Stimulated activated CD4-positive, alpha-beta T cell treated with anti-CD3 and anti-CD28 coated beads, Interleukin-15, amount 100 ng/mL, for 1 hour (primary cell): ENCODE data around the gene LZTS2.

Experiments
- DNase-seq, 2 donors: peaks; one replicate each; pipeline ENCODE4 v3.0.0-alpha.2; 2020; ENCODE audit warnings: low read depth in 1 of 2, low spot score in 1 of 2

LZTS2 gene

DNA sequence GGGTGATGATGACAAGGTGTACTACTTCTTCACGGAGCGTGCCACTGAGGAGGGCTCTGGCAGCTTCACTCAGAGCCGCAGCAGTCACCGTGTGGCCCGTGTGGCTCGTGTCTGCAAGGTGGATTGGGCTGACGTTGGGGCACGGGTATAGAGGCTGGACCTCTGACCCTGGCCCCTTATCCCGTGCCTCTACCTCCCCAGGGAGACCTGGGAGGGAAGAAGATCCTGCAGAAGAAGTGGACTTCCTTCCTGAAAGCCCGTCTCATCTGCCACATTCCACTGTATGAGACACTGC, 20.8 kb upstream of the LZTS2 start:
- DNase-seq, result no peak

DNA sequence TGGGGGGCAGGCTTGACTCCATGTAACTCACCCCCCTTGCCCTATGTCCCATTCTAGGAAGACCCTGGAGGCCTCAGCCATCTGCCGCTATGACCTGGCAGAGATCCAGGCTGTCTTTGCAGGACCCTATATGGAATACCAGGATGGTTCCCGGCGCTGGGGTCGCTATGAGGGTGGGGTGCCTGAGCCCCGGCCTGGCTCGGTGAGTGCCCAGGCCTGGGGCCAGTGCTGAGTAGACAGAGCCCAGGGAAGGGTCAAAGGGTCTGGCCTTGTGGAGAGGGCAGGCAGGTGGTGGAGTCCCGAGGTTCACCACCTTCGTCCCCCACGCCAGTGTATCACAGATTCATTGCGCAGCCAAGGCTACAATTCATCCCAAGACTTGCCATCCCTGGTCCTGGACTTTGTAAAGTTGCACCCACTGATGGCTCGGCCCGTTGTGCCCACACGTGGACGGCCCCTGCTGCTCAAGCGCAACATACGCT, 19.8 kb upstream of the LZTS2 start:
- DNase-seq, result no peak

DNA sequence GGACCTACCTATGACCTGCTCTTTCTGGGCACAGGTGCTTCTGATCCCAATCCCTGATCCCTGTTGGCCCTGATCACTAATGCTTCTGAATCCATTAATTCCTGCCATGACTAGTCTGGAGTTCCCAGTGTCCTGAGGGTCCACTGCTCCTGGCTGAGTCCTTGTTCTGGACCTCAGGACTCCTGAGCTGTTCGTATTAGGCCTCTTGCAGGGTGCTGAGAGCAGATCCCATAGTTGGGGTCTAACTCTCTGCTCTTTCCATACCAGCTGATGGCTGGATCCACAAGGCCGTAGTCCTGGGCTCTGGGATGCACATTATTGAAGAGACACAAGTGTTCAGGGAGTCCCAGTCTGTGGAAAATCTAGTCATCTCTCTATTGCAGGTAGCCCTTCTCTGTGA, 19.3 kb upstream of the LZTS2 start:
- DNase-seq, result no peak

DNA sequence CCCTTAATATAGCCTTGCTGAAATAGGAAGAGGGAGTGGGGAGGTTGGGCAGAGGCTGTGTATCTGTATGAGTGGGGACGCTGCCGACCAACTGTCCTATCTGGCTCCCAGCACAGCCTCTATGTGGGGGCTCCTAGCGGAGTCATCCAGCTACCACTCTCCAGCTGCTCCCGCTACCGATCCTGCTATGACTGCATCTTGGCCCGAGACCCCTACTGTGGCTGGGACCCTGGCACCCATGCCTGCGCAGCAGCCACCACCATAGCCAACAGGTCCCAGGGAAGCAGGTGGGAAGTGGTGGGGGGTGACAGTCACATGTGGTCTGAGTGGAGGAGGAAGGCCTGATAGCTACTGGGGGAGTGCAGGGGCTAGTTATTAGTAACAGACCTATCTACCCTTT, 18.9 kb upstream of the LZTS2 start:
- DNase-seq, result no peak

DNA sequence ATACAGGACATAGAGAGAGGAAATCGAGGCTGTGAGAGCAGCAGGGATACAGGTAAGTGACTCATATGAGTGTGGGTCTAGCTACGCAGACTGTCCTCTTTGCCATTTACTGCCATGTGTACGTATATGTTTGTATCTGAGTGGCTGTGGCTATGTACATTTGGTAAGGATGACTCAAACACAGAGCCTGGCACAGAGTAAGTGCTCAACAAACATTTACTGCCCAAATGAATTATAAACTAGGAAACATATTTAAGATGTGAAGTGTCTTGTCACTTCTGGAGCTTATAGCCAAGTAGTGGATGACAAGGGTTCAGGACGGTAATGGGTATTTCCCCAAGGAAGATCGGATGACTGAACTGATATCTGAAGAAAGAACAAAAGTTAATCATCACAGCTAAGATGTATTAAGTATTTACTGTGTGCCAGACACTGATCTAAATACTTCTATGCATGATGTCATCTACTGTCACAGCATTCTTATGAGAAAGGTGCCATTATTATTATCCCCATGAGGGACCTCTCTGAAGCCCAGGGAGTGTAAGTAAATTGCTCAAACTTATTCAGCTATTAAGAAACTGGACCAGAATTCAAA, 18.3 kb upstream of the LZTS2 start:
- DNase-seq, result no peak

DNA sequence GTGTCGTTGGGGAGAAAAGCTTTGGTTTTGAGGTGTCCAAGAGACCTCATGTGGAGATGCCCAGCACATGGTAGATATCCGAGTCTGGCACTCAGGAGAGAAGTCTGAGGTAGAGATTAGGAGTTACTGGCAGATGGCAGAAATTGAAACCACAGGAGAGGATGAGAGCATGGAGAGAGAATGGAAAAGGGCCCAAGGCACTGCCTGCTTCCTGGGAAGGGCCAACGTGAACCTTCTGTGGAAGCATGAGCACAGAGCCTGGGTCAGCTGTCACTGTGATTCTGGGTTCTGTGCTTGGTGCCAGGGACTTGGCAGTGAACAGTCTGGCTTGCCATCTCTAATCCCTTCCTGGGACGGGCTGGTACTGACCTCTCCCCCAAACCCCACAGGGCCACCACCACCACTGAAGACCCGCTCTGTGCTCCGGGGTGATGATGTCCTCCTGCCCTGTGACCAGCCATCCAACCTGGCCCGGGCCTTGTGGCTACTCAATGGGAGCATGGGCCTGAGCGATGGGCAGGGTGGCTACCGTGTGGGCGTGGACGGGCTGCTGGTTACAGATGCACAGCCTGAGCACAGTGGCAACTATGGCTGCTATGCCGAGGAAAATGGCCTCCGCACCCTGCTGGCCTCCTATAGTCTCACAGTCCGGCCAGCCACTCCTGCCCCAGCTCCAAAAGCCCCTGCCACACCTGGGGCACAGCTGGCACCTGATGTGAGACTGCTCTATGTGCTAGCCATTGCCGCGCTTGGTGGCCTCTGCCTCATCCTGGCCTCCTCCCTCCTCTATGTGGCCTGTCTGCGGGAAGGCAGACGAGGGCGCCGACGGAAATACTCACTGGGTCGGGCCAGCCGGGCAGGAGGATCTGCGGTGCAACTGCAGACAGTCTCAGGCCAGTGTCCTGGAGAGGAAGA, 16.4 kb upstream of the LZTS2 start:
- DNase-seq, result no peak

DNA sequence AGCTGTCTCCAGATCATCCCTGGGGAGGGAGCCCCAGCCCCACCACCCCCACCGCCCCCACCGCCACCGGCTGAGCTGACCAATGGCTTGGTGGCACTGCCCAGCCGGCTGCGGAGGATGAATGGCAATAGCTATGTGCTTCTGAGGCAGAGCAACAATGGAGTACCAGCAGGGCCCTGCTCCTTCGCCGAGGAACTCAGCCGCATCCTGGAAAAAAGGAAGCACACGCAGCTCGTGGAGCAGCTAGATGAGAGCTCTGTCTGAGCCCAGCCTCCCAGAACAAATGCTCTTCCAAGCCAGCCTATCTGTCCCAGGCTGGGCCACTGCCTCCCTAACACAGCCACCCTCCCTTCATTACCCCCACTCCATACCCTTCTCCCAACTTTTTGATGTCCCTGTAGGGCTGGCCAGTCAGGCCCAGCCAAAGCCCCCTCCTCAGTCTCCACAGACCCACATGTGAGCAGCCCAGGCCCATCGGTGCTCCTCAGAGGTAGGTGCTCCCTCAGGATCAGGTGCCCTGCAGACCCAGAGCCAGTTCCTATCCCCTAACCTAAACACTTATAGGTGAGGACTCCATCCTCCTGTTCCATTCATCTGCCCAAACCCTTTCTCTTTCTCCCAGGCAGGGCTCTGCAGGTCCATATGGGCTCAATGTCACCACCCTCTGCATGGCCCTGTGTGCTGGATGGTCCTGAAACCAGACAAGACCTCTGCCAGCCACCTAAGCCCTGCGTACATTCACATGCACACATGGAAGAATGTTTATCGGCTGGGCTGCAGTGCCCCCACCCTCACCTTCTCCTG, 15.5 kb upstream of the LZTS2 start:
- no peak for DNase-seq

DNA sequence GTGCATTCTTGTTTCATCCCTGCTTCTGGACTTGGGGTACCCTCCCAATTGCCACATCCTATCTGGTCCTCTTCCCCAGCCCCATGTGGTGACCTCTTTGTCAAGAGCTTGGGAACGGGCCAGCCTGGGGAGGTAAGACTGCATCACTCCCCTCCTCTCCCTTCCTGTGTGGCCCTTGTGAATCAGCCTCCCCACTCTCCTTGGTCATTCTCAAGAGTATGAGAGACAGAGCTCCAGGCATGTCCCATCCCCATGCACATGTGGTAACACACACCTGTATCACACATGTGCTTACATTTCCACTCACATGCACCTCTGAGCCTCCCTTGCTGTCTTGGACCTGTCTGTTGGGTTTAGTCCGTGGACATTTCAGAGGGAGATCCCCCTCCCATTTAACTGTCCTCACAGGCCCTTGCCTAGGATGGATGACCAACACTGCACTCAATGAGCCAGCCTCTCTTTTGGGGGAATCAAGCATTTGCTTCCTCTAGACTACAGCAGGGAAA, 14.9 kb upstream of the LZTS2 start:
- no peak for DNase-seq

DNA sequence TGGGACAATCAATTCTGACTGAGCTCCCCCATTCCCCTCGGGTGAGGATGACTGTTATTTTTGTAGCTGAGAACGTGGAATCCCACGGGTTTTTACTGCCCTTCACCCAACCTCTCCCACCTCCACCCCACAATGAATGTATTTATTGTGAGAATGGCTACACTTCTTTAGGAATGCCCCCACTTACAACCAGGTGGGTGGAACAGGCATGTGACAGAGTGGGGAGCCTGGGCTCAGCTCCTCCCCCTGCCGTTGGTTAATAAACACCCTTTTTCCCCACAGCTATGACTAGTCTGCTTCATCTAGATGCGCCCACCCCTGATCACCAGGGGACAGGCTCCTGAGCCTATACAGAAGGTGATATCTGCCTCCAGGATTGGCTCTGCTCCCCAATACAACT, 14.3 kb upstream of the LZTS2 start:
- DNase-seq, result no peak

DNA sequence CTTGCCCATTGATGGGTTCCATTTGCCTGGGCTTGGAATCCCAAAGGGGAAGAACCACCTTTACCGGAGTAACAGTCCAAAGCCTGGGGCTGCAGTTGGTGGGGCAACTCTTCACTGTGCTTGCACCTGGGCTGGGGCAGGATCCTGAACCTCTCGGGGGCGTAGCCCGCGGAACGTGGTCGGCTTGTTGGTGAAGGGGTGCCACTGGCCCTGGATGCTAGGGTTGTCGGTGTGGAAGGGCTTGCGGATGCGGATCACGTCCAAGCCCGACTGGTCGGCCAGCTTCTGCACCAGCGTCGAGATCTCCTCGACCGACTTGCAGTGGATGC, 13.0 kb upstream of the LZTS2 start:
- DNase-seq, result no peak

DNA sequence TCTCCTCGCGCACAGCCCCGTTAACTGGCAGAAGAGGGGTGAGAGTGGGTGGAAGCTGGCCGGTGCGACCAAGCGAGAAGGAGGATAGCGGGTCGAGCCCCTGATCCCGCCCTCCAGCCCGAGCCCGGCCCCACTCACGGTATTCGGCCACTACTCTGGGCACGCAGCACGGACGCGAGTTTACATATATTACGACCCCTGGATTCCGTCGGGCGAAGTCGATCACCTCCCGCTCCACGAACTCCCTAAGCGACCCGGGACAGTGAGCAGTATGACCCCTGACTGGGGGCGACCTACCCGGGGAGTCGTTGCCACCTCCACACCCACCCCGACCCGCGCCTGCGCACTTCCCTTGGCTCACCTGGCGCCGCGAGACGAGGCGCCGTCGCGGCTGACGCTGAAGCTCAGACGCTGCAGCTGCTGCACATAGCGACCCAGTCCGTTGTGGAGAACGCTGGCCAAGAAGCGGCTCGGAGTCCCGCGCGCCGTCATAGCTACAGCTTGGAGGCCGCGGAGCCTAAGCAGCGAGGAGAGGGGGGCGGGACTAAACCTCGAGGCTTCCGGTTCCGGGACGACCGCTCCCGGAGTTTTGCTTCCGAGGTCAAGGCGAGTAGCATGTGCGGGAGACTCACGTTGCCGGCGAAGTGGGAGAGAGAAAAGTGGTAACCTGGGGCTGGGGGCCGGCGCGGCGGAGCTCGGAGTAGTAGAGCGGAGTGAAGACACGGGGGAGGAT, 12.5 kb upstream of the LZTS2 start, which contains the start of the genes MRPL43 and TWNK:
TSS of gene MRPL43 (minus strand) at position 546 of the 733 bp plus-strand sequence. CDS start at position 492, 54 bp downstream.
TSS of gene TWNK (plus strand) at position 592 of the 733 bp plus-strand sequence. CDS start 668 bp downstream, outside the sequence.
- DNase-seq, result peak; percentile 65 to 75

DNA sequence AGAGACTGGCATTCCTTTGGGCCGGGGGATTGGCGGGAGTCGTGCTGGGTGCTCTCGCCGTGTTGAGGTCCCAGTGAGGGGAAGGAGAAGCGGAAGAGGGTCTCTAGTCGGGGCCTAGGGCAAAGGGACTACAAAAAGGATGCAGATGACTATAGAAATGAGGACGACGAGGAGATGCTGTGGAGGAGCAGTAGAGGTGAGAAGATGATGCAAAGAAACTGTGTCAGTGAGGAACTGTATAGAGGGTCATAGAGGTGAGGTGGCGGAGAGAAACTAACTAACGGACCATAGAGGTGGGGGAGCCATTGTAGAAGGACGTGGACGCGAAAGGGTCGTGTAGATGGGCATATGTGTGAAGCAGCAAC, 11.9 kb upstream of the LZTS2 start:
- DNase-seq, result no peak

DNA sequence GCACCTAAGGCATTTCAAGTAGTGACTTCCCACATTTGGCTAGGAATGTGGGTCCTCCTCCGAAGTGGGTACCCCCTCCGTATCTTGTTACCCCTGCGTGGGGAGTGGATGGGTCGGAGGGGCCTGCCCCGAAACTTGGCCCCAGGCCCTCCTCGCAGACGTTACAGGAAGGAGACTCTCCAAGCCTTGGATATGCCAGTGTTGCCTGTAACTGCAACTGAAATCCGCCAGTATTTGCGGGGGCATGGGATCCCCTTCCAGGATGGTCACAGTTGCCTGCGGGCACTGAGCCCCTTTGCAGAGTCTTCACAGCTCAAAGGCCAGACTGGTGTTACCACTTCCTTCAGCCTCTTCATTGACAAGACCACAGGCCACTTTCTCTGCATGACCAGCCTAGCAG, 11.4 kb upstream of the LZTS2 start:
- DNase-seq, result no peak

DNA sequence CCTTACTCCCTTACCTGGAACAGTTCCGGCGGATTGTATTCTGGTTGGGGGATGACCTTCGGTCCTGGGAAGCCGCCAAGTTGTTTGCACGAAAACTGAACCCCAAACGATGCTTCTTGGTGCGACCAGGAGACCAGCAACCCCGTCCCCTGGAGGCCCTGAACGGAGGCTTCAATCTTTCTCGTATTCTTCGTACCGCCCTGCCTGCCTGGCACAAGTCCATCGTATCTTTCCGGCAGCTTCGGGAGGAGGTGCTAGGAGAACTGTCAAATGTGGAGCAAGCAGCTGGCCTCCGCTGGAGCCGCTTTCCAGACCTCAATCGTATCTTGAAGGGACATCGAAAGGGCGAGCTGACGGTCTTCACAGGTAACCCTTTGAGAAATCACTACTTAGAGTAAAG, 10.5 kb upstream of the LZTS2 start:
- no peak for DNase-seq

DNA sequence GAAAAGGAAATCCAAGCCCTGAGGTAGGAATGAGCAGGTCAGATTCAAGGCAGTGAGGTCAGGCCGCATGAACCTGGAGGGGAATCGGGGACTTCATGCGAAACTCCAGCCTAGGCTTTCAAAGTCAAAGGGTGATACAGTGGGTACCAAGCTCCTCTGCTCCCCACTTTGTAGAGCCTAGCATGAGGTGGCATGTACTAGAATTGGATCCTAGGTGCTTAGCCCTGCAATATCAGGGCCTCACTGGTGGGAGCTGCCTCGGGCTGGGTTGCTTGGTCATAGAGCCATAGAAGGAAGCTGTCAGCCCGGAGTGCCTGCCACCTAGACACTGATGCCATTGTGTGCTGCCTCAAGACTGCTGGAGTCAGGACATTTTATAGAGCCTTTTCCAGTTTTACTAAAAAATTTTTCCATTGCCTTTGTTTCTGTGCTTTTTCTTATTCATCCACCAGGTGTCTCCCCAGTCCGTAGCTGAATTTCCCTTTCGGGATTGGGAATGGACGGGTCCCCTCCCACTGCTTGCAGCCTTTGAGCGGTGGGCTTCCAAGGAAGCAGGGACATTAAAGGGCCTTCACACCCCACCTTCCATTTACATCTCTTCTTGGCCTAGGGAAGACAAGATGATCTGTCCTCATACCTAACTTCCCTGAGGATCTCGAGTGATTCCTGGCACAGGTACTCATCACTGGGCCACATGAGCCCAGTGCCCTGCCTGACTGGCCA, 5.5 kb upstream of the LZTS2 start:
- no peak for DNase-seq

DNA sequence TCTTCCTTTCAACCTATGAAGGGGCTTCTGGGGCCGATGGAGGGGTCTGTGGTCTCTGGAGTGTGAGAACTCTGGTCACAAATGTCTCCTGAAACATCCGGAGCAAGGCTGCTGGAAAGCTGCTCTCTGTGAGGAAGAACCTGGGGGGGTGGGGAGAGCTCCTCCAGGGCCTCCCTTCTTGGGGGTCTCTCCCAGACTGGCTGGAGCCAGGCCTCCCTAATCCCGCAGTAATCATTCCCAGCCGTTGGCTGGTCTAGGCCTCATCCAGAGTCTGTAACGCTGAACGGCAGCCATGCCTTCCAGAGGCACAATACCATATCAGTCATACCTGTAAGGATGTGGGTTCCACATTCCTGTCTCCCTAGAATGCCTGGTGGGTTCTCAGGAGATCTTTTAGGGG, 4.4 kb upstream of the LZTS2 start:
- no peak for DNase-seq

DNA sequence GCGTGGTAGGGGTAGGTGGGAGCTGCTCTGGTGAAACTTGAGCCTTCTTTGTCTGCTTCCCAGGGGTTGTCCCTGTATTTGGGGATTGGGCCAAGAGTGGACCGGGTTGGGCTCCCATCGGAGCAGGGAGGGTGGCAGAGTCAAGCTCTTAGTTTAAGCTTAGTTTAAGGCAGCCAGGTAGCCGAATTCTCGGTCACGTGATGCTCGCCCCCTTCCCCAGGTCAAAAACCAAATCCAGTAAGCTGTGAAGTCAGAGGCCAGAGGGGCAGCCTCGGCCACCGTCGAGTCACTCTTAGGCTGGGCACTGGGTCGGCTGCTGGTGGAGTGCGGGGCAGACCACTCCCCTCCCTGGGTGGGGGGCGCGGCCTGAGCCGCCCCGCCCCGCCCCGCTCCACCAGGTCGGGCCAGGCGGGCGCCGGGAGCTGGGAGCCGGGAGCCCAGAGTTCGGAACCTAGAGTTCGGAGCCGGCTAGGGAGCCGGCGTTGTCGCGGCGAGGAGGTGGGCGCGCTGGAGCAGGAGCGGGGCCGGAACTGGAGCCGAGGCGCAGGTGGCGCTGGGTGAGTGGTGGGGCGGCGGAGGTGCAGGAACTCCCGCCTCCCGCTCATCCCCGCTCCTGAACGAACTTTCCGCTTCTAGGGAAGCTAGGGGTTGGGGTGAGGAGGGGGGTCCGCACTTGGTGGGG, 2.8 kb upstream of the LZTS2 start:
- no peak for DNase-seq

DNA sequence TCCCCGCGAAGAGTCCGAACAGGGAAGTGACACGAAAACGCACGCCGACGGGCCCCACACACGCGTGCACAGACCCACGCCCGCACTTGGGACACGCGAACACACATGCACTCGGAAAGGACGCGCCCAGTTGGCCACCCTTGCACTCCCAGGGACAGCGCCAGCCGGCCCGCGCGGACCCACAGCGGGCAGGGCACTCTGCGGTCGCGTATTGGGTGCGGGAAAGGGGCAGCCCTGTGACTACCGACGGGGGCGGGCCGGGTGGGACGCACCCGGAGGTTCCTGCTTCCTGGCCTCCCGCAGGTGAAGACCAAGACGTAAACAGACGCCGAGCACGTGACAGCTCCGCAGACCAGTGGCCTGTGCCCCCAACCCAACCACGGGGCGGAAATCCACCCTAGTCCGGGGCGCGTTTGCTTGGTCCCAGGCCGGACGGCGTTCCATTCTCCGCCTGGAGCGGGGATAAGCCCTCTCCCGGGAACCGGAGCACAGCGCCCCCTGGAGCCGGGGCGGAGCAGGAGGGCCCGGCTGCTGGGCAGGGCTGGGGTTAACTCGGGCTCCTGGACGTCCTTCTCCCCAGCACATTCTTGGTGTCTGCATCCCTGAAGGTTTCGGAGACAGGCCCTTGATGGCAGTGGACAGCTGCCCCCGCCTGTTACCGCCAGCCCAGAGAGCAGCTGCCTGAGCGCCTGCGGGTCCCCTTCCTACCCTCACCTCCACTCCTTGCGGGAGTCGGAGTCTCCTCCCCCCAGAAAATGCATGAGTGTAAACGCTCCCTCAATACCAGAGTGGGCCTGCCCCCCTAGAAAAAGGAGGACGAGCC, 2.0 kb upstream of the LZTS2 start:
- DNase-seq, result peak; percentile 54 to 66
